CD4-positive, alpha-beta T cell treated with Interleukin-21 for 1 hour (primary cell): ENCODE results near the gene RSKR.
"Not testable (repeated sequence)": the region's sequence is repeated elsewhere in the genome, so short reads cannot be mapped to it uniquely, and the experiment has no call there.

ENCODE experiments used
- DNase-seq: peaks from one replicate; pipeline ENCODE4 v3.0.0-alpha.2; 2020

The RSKR gene

GRCh38 chr17:28613931-28614381, at the start of gene RSKR:
Gene RSKR (minus strand): TSS chr17:28614185. CDS start chr17:28614161, 24 bp downstream.
- no peak for DNase-seq

GRCh38 chr17:28663723-28664122, 49.7 kb upstream of the RSKR start:
- DNase-seq = no peak

- no peak for DNase-seq
Observed at GRCh38 chr17:28662527-28662829, 48.5 kb upstream of the RSKR start.

- DNase-seq = peak; percentile 92
Observed at GRCh38 chr17:28661635-28662526, 47.9 kb upstream of the RSKR start, which contains the start of the genes SDF2 and SUPT6H. Gene SDF2 (minus strand): TSS chr17:28661906. CDS start chr17:28661876, 30 bp downstream. Gene SUPT6H (plus strand): TSS chr17:28662205. CDS start chr17:28673402, 11,197 bp downstream.

- not testable (repeated sequence) for DNase-seq
Observed at GRCh38 chr17:28659497-28659881, 45.5 kb upstream of the RSKR start.

- DNase-seq = not testable (repeated sequence)
Observed at GRCh38 chr17:28658766-28659496, 44.9 kb upstream of the RSKR start.

GRCh38 chr17:28658342-28658741, 44.4 kb upstream of the RSKR start:
- not testable (repeated sequence) for DNase-seq

GRCh38 chr17:28657756-28658155, 43.8 kb upstream of the RSKR start:
- DNase-seq = no peak

- DNase-seq = no peak
Observed at GRCh38 chr17:28655160-28655559, 41.2 kb upstream of the RSKR start.

- DNase-seq = no peak
Observed at GRCh38 chr17:28648698-28649097, 34.7 kb upstream of the RSKR start.

GRCh38 chr17:28646039-28646754, 32.2 kb upstream of the RSKR start:
- DNase-seq = peak; percentile 24

- no peak for DNase-seq
Observed at GRCh38 chr17:28645576-28645939, 31.6 kb upstream of the RSKR start.

GRCh38 chr17:28644787-28645575, 31.0 kb upstream of the RSKR start, which contains the start of gene BLTP2:
Gene BLTP2 (minus strand): TSS chr17:28645158. CDS start chr17:28645056, 102 bp downstream.
- DNase-seq = peak; percentile 96

- DNase-seq = peak; percentile 31
Observed at GRCh38 chr17:28643983-28644786, 30.2 kb upstream of the RSKR start.

- DNase-seq = no peak
Observed at GRCh38 chr17:28641579-28641978, 27.6 kb upstream of the RSKR start.

GRCh38 chr17:28635506-28635905, 21.5 kb upstream of the RSKR start:
- no peak for DNase-seq

- no peak for DNase-seq
Observed at GRCh38 chr17:28634206-28634865, 20.4 kb upstream of the RSKR start.

- DNase-seq = no peak
Observed at GRCh38 chr17:28626818-28627217, 12.8 kb upstream of the RSKR start.

GRCh38 chr17:28624148-28624547, 10.2 kb upstream of the RSKR start:
- DNase-seq = no peak

- DNase-seq = no peak
Observed at GRCh38 chr17:28623696-28624095, 9.7 kb upstream of the RSKR start.

GRCh38 chr17:28622186-28622585, 8.2 kb upstream of the RSKR start:
- no peak for DNase-seq
